ENCODE results near the gene ZNF333.

ZNF333 gene

DNA sequence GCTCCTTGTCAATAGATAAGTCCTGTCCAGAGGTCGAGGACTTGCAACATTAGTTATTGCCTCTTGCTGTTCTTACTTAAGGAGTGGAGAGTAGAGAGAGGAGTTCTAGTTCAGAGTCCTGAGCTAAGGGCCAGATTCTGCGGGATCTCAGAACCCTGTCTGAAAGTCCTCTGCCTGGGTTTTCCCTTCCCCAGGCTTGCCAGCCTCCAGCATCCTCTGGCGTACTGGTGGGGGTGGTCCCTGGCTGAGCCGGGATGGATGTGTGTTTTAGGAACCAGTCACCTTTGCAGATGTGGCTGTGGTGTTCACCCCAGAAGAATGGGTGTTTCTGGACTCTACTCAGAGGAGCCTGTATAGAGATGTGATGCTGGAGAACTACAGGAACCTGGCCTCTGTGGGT, 26.0 kb downstream of the ZNF333 start:
- no peak for DNase-seq (ENCODE audit: low read depth)
- no peak overlapping the region for H3K4me3 ChIP-seq (ENCODE audit: low read depth, low read length)
- TF ChIP-seq, protein P1, sequence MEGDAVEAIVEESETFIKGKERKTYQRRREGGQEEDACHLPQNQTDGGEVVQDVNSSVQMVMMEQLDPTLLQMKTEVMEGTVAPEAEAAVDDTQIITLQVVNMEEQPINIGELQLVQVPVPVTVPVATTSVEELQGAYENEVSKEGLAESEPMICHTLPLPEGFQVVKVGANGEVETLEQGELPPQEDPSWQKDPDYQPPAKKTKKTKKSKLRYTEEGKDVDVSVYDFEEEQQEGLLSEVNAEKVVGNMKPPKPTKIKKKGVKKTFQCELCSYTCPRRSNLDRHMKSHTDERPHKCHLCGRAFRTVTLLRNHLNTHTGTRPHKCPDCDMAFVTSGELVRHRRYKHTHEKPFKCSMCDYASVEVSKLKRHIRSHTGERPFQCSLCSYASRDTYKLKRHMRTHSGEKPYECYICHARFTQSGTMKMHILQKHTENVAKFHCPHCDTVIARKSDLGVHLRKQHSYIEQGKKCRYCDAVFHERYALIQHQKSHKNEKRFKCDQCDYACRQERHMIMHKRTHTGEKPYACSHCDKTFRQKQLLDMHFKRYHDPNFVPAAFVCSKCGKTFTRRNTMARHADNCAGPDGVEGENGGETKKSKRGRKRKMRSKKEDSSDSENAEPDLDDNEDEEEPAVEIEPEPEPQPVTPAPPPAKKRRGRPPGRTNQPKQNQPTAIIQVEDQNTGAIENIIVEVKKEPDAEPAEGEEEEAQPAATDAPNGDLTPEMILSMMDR (IDR thresholded peaks at IDR 0.05; ENCODE audit: insufficient read depth, low read depth, low read length, missing control alignments): no peak

DNA sequence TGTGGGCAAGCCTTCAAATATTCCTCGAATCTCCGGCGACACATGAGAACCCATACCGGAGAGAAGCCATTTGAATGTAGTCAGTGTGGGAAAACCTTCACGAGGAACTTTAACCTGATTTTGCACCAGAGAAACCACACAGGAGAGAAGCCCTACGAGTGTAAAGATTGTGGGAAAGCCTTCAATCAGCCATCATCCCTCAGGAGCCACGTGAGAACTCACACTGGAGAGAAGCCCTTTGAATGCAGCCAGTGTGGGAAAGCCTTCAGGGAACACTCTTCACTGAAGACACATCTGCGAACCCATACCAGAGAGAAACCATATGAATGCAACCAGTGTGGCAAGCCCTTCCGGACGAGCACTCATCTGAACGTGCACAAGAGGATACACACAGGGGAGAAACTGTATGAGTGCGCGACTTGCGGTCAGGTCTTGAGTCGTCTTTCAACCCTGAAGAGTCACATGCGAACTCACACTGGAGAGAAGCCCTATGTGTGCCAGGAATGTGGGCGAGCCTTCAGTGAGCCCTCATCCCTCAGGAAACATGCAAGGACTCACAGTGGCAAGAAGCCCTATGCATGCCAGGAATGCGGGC, 28.8 kb downstream of the ZNF333 start:
- no peak for DNase-seq (ENCODE audit: low read depth)
- TF ChIP-seq, protein P1 (IDR thresholded peaks at IDR 0.05; ENCODE audit: insufficient read depth, low read depth, low read length, missing control alignments): no peak
- no peak overlapping the region for H3K4me3 ChIP-seq (ENCODE audit: low read depth, low read length)

DNA sequence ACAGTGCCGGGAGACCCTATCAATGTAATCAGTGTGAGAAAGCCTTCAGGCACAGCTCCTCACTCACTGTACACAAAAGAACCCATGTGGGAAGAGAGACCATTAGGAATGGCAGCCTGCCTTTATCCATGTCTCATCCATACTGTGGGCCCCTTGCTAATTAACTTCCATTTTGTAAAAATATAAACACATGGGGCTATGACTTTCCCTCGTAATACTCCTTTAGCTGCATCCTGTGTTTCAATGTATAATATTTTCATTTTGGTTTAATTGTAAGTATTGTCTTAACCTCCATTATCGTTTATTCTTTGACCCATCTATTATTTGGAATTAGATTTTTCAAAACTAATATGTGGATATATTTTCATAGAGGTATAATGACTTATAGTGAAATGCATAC, 29.3 kb downstream of the ZNF333 start:
- DNase-seq (ENCODE audit: low read depth): no peak
- TF ChIP-seq, protein P1 (IDR thresholded peaks at IDR 0.05; ENCODE audit: insufficient read depth, low read depth, low read length, missing control alignments): no peak
- no peak overlapping the region for H3K4me3 ChIP-seq (ENCODE audit: low read depth, low read length)

DNA sequence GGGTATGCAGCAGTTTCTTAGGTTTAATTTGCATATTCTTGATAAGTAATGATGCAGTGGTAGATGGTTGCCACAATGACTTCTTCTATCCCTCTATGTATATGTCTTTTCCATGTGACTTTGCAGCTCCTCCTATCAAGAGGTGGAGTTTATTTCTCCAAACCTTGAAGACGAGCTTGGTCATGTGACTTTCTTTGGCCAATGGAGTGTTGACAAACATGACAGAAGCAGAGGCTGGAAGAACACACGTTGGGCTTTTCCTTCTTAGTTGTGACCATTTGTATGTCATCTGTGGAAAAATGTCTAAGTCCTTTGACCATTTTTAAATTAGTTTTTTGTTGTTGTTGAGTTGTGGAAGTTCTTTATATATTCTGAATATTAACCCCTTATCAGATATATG, 32.3 kb downstream of the ZNF333 start:
- no peak for DNase-seq (ENCODE audit: low read depth)
- no peak overlapping the region for H3K4me3 ChIP-seq (ENCODE audit: low read depth, low read length)
- TF ChIP-seq, protein P1 (IDR thresholded peaks at IDR 0.05; ENCODE audit: insufficient read depth, low read depth, low read length, missing control alignments): no peak

DNA sequence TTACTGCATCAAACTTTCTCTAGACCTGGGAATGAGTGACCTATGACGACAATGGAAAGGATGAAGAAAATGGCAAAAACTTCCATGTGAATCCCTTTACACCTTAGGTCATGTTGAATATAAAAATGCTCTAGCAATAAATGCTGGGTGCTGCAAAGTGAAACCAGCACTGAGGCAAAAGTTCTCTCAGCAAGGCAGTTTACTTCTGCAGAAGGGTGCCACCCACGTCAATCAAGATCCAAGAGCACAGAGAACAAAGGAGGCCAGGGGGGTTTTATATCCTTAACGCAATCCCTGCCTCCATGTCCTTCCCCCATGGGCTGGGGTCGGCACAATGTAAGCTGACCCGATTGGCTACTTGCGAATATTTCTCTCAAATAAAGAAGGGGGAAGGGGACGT, 38.7 kb downstream of the ZNF333 start:
- no peak for DNase-seq (ENCODE audit: low read depth)
- H3K4me3 ChIP-seq (ENCODE audit: low read depth, low read length): no peak overlapping the region
- TF ChIP-seq, protein P1 (IDR thresholded peaks at IDR 0.05; ENCODE audit: insufficient read depth, low read depth, low read length, missing control alignments): no peak

DNA sequence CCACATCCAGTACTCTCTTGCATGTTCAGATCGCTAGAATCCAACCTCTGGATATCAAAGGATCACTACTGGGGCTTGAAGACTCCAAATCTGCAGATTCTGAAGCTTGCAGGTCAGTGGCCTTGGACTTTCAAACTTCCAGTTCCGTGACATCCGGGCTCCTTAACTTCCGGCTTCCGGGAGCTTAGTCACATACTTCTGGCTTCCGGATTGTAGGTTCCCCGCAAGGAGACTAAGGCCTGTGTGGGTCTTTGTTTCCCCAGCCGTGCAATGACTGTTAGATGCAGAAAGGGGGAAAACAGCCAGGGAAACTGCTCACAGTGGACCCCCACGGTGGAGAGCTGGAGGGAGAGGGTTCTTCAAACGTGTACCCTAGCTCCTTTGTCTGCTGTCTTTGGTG, 41.4 kb downstream of the ZNF333 start:
- DNase-seq (ENCODE audit: low read depth): no peak
- TF ChIP-seq, protein P1 (IDR thresholded peaks at IDR 0.05; ENCODE audit: insufficient read depth, low read depth, low read length, missing control alignments): no peak

DNA sequence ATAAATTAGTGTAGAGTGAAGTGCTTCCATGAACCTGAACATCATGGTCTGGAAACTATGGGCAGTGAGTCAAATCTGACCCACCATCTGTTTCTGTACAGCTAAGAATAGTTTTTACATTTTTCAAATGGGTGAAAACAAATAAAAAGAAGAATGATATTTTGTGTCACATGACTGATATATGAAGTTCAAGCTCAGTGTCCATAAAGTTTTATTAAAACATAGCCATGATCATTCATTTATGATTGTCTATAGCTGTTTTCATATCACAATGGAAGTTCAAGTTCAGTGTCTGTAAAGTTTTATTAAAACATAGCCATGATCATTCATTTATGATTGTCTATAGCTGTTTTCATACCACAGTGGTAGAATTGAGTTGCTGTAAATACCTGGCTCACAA, 42.7 kb downstream of the ZNF333 start:
- H3K4me3 ChIP-seq (ENCODE audit: low read depth, low read length): no peak overlapping the region
- TF ChIP-seq, protein P1 (IDR thresholded peaks at IDR 0.05; ENCODE audit: insufficient read depth, low read depth, low read length, missing control alignments): no peak
- DNase-seq (ENCODE audit: low read depth): no peak

More for the DNA sequence above, 41.4 kb downstream of the ZNF333 start:
- no peak overlapping the region for H3K4me3 ChIP-seq (ENCODE audit: low read depth, low read length)
